Ascending aorta (tissue), 2 donors: ENCODE data around the gene CTTNBP2NL. TPM values are rescaled to one million over a fixed set of nuclear protein-coding genes. Genes with fewer than 3 reads are reported as not detected.

Source experiments
- DNase-seq, 2 donors: peaks; one replicate each; pipeline ENCODE4 v3.0.0-alpha.2; 2019; ENCODE audit warnings: low spot score in 2 of 2
- H3K27ac ChIP-seq, 2 donors: fragments of 200-600 bp; sonication (generic); one replicate each; pipeline ENCODE4 v1.5.1; 2016 to 2017; ENCODE audit warnings: mild to moderate bottlenecking in 1 of 2
- H3K27me3 ChIP-seq: fragments of 200-600 bp; sonication (generic); one replicate; pipeline ENCODE4 v1.5.1; 2017
- H3K36me3 ChIP-seq, 2 donors: fragments of 200-600 bp; sonication (generic); one replicate each; pipeline ENCODE4 v1.5.1; 2016
- H3K4me1 ChIP-seq, 2 donors: fragments of 200-600 bp; sonication (generic); one replicate each; pipeline ENCODE4 v1.5.1; 2016 to 2017; ENCODE audit warnings: mild to moderate bottlenecking in 1 of 2
- H3K4me3 ChIP-seq, 2 donors: fragments of 200-600 bp; sonication (generic); one replicate each; pipeline ENCODE4 v1.5.1; 2016 to 2017; ENCODE audit warnings: mild to moderate bottlenecking in 1 of 2
- H3K9me3 ChIP-seq, 2 donors: fragments of 200-600 bp; sonication (generic); one replicate each; pipeline ENCODE4 v1.5.1; 2016
- CTCF ChIP-seq, 3 experiments: fragments of 200-600 bp in 2 of 3; fragments of 450-650 bp in 1 of 3; sonication (generic) in 2 of 3; IDR thresholded peaks; one replicate each; pipeline ENCODE4 v1.5.1; 2016 to 2019; ENCODE audit warnings: antibody characterized with exemption in 3 of 3, mild to moderate bottlenecking in 1 of 3, moderate library complexity in 1 of 3
- intact Hi-C: fragments of 100-400 bp; cut with DNase I; formaldehyde crosslinking; loops from one replicate; pipeline ENCODE4 v1.15.1; 2023
- total RNA-seq: library from RNA; depleted of rRNA; stranded (reverse); fragments of >200 nt; gene quantifications from one replicate; pipeline ENCODE4 v1.1.0, GENCODE V29; 2016

CTTNBP2NL gene
- total RNA-seq, 1 donor from 2014 or later: 13.0 TPM

- Histone ChIP-seq H3K4me3 (no peak overlapping the region), H3K9me3 (no peaks in the 10 kb centered on the region), H3K36me3 (no peaks in the 10 kb centered on the region), H3K4me1 (peaks cover 4 to 11% of the 10 kb centered on the region in 2 donors), H3K27me3 (no peaks in the 10 kb centered on the region), H3K27ac (no peak overlapping the region)
- no peak for DNase-seq
- TF ChIP-seq CTCF (IDR thresholded peaks at IDR 0.05): no peak
- intact Hi-C loops: loop anchor here (10.0 kb wide), 1 partner anchor 168 kb away; the partner anchor contains the start of gene MOV10
Measured at GRCh38 chr1:112506731-112507130, 110.7 kb downstream of the CTTNBP2NL start.

DNA sequence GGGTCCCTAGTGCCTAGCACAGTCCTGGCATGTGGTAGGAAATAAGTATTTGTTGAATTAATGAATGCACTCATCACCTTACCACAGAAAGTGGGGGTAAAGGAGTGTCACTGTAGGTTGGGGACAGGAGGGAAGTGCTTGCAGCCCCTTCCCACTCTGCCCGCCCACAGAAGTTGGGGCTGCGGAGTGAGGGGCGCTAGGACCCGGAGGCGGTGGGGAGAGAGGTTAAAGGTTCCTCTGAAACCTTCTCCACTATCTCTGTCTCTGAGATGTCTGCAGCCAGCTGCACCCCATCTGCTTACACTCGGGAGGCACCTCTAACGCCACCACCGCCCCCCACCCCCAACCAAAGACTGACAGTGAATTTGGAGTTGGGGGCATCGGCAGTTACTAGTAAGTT, 111.3 kb downstream of the CTTNBP2NL start:
- no peak overlapping the region for H3K27ac ChIP-seq
- DNase-seq: no peak
- TF ChIP-seq CTCF (IDR thresholded peaks at IDR 0.05): no peak
- intact Hi-C loops: loop anchor here (10.0 kb wide), 1 partner anchor 167 kb away; the partner anchor contains the start of gene MOV10
- H3K4me1 ChIP-seq: peaks cover 4 to 11% of the 10 kb centered on the region in 2 donors
- peak overlapping the region in 1 of 2 donors; percentile 77 for H3K4me3 ChIP-seq
- no peaks in the 10 kb centered on the region for H3K36me3 ChIP-seq
- no peaks in the 10 kb centered on the region for H3K27me3 ChIP-seq
- no peaks in the 10 kb centered on the region for H3K9me3 ChIP-seq

DNA sequence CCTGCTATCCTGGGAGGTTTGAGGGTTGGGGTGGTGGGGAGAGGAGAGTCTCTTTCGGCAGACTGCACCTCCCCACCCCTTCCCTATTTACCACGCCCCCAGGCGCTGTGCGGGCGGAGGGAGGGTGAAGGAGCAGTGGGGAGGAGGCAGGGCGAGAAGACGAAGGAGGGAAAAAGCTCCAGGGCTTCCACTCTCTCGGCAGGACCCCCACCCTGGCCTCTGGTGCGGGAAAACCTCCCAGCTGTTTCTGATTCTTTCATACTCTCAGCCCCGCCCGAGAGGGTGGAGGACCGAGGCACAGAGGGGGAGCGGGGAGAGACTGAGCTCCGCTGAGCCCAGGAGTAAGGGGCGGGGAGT, 111.9 kb downstream of the CTTNBP2NL start:
- no peak for DNase-seq
- H3K27me3 ChIP-seq: no peaks in the 10 kb centered on the region
- H3K4me1 ChIP-seq: peaks cover 4 to 11% of the 10 kb centered on the region in 2 donors
- no peaks in the 10 kb centered on the region for H3K9me3 ChIP-seq
- intact Hi-C loops: loop anchor here (10.0 kb wide), 1 partner anchor 167 kb away; the partner anchor contains the start of gene MOV10
- no peak for TF ChIP-seq CTCF (IDR thresholded peaks at IDR 0.05)
- H3K27ac ChIP-seq: no peak overlapping the region
- H3K36me3 ChIP-seq: no peaks in the 10 kb centered on the region
- H3K4me3 ChIP-seq: peak overlapping the region; percentile 76 to 77

GRCh38 chr1:112508278-112509004, 112.4 kb downstream of the CTTNBP2NL start, which contains the start of gene WNT2B:
WNT2B (plus strand) TSS chr1:112508965; CDS start chr1:112509263, 298 bp downstream.
- no peaks in the 10 kb centered on the region for H3K27me3 ChIP-seq
- H3K4me3 ChIP-seq: peak within 1 kb of the TSS; percentile 76 to 77
- H3K9me3 ChIP-seq: no peaks in the 10 kb centered on the region
- H3K27ac ChIP-seq: peak within 1 kb of the TSS in 1 of 2 donors; percentile 15
- H3K36me3 ChIP-seq: no peaks in the 10 kb centered on the region
- H3K4me1 ChIP-seq: peaks cover 4 to 11% of the 10 kb centered on the region in 2 donors
- intact Hi-C loops: loop anchor here (10.0 kb wide), 1 partner anchor 166 kb away; the partner anchor contains the start of gene MOV10
- no peak for DNase-seq
- TF ChIP-seq CTCF (IDR thresholded peaks at IDR 0.05): no peak

DNA sequence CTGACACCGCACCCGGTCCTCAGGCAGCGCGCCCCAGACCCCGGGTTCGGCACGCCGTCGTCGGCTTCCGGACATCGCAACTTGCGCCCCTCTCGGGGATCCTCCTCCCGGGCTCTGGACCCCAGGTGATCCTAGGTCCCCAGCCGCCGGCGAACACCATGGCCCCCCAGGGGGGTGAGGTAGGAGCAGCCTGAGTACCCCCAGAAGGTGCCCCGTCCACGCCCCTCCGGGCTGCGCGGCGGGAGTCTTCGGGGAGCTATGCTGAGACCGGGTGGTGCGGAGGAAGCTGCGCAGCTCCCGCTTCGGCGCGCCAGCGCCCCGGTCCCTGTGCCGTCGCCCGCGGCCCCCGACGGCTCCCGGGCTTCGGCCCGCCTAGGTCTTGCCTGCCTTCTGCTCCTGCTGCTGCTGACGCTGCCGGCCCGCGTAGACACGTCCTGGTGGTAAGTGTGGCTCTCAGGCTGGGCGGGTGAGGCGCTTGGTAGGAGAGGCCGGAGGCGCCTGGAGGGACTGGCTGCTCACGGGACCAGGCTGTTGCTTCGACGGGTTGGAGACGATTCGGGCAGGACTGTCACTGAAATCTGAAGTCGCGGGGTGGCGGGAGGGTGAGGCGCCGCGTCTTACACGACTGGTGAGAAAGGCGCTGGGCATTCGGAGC, 113.1 kb downstream of the CTTNBP2NL start:
- Histone ChIP-seq H3K36me3 (no peaks in the 10 kb centered on the region), H3K27ac (peak overlapping the region in 1 of 2 donors; percentile 15), H3K9me3 (no peaks in the 10 kb centered on the region), H3K27me3 (no peaks in the 10 kb centered on the region), H3K4me1 (peaks cover 4 to 11% of the 10 kb centered on the region in 2 donors), H3K4me3 (peak overlapping the region; percentile 76 to 77)
- no peak for TF ChIP-seq CTCF (IDR thresholded peaks at IDR 0.05)
- no peak for DNase-seq
- intact Hi-C loops: loop anchor here (10.0 kb wide), 1 partner anchor 166 kb away; the partner anchor contains the start of gene MOV10
